Measurements from ENCODE around the gene LHX5. TPM values are rescaled to one million over a fixed set of nuclear protein-coding genes. Genes with fewer than 3 reads are reported as not detected.

LHX5 gene
- total and polyA plus RNA-seq, 4 donors: not detected

DNA sequence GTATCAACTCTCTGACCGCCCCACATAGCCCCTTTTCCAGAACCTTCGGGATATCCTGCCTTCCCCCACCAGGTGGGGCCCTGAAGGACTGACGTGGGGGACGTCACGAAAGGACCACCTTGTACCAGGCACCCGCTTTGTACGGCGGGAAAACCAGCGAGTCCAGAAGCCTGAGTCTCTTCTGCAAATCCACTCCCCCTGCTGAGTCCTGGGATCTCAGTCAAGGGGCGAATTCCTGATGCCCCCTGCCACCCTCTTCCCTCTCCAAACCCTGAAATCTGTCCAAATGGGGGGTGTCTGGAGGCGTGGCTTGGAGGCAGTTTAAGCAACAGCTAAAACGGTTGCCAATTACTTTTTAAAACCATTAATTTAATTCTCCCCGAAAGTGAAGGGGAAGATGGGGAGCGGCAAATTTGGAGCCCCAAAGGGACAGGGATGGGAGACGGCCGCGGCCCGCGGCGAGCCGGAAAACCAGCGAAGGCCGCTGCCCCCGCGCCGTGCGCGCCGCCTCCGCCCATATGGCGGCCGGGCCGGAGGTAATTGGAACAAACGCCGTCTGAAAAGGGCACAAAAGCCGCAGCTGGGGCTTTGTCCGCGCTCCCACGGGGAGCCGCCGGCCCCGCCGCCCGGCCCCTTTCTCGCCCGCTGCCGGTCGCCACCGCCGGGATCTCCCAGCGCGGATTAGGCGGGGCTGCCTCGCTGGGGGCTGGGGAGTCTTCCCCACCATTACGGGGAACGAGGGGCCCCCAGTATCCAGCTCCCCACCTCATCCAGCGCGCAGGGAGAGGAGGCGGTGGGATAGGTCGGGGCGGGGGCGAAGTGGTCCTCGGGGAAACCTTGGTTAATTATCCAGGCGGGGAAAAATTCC is 6.6 kb downstream of the LHX5 start:
- H3K27me3 ChIP-seq (ENCODE audit: control insufficient read depth in 4 of 4, insufficient read depth in 4 of 4, low read length in 3 of 4): peaks cover 16 to 46% (median 24%) of the 10 kb centered on the region in 4 donors
- no peaks in the 10 kb centered on the region for H3K36me3 ChIP-seq (ENCODE audit: control insufficient read depth in 4 of 4, insufficient read depth in 3 of 4, low read depth in 1 of 4, low read length in 3 of 4)
- H3K4me1 ChIP-seq (ENCODE audit: control insufficient read depth in 4 of 4, insufficient read depth in 4 of 4, low read length in 3 of 4): peaks cover 16 to 48% (median 31%) of the 10 kb centered on the region in 4 donors
- peak overlapping the region in 1 of 3 donors; percentile 17 for H3K4me3 ChIP-seq (ENCODE audit: low read depth in 1 of 3, low read length in 3 of 3)
- no peak for DNase-seq (ENCODE audit: low spot score)
- no peak overlapping the region for H3K27ac ChIP-seq (ENCODE audit: low read depth in 1 of 2, low read length in 2 of 2)
- H3K9ac ChIP-seq (ENCODE audit: low read depth in 1 of 2, low read length in 2 of 2): no peak overlapping the region
- 3% methylated on average over 64 of the region's 64 CpGs for WGBS
- TF ChIP-seq RAD21 (IDR thresholded peaks at IDR 0.05): no peak
- TF ChIP-seq, protein P1, sequence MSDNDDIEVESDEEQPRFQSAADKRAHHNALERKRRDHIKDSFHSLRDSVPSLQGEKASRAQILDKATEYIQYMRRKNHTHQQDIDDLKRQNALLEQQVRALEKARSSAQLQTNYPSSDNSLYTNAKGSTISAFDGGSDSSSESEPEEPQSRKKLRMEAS (IDR thresholded peaks at IDR 0.05): no peak
- H3K9me3 ChIP-seq (ENCODE audit: control insufficient read depth in 4 of 4, low read length in 3 of 4): no peaks in the 10 kb centered on the region

DNA sequence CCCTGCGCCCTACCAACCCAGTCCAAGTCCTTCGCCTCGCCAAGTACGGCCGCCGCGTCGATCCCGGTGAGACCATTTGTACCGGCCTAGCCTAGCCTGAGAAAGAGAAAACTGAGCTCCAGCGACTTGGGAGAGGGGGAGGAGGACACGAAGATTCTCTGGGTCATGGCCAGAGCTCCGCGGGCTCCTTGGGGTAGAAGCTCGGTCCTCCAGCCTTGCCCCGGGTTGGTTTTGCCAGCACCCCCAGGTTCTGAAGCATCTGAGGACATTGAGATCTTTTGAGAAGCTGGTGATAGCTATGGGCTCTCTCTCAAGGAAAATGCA is 7.3 kb downstream of the LHX5 start:
- WGBS: 4% methylated on average over 16 of the region's 16 CpGs
- no peak overlapping the region for H3K4me3 ChIP-seq (ENCODE audit: low read depth in 1 of 3, low read length in 3 of 3)
- TF ChIP-seq, protein P2, sequence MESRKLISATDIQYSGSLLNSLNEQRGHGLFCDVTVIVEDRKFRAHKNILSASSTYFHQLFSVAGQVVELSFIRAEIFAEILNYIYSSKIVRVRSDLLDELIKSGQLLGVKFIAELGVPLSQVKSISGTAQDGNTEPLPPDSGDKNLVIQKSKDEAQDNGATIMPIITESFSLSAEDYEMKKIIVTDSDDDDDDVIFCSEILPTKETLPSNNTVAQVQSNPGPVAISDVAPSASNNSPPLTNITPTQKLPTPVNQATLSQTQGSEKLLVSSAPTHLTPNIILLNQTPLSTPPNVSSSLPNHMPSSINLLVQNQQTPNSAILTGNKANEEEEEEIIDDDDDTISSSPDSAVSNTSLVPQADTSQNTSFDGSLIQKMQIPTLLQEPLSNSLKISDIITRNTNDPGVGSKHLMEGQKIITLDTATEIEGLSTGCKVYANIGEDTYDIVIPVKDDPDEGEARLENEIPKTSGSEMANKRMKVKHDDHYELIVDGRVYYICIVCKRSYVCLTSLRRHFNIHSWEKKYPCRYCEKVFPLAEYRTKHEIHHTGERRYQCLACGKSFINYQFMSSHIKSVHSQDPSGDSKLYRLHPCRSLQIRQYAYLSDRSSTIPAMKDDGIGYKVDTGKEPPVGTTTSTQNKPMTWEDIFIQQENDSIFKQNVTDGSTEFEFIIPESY (IDR thresholded peaks at IDR 0.05): no peak
- no peak for TF ChIP-seq FOXA2 (IDR thresholded peaks at IDR 0.05)
- TF ChIP-seq, protein P3, sequence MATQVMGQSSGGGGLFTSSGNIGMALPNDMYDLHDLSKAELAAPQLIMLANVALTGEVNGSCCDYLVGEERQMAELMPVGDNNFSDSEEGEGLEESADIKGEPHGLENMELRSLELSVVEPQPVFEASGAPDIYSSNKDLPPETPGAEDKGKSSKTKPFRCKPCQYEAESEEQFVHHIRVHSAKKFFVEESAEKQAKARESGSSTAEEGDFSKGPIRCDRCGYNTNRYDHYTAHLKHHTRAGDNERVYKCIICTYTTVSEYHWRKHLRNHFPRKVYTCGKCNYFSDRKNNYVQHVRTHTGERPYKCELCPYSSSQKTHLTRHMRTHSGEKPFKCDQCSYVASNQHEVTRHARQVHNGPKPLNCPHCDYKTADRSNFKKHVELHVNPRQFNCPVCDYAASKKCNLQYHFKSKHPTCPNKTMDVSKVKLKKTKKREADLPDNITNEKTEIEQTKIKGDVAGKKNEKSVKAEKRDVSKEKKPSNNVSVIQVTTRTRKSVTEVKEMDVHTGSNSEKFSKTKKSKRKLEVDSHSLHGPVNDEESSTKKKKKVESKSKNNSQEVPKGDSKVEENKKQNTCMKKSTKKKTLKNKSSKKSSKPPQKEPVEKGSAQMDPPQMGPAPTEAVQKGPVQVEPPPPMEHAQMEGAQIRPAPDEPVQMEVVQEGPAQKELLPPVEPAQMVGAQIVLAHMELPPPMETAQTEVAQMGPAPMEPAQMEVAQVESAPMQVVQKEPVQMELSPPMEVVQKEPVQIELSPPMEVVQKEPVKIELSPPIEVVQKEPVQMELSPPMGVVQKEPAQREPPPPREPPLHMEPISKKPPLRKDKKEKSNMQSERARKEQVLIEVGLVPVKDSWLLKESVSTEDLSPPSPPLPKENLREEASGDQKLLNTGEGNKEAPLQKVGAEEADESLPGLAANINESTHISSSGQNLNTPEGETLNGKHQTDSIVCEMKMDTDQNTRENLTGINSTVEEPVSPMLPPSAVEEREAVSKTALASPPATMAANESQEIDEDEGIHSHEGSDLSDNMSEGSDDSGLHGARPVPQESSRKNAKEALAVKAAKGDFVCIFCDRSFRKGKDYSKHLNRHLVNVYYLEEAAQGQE (IDR thresholded peaks at IDR 0.05): no peak
- no peak for TF ChIP-seq GABPA (IDR thresholded peaks at IDR 0.05 in 1 of 2, conservative IDR thresholded peaks at IDR 0.05 in 1 of 2)
- no peak for TF ChIP-seq RXRA (IDR thresholded peaks at IDR 0.05)
- no peak for TF ChIP-seq YY1 (IDR thresholded peaks at IDR 0.05)
- TF ChIP-seq, protein P1 (IDR thresholded peaks at IDR 0.05): no peak
- no peak for TF ChIP-seq SP1 (IDR thresholded peaks at IDR 0.05)
- TF ChIP-seq TAF1 (conservative IDR thresholded peaks at IDR 0.05): no peak
- no peak for TF ChIP-seq NR2F2 (IDR thresholded peaks at IDR 0.05)
- TF ChIP-seq JUND (IDR thresholded peaks at IDR 0.05): no peak
- TF ChIP-seq, protein P4, sequence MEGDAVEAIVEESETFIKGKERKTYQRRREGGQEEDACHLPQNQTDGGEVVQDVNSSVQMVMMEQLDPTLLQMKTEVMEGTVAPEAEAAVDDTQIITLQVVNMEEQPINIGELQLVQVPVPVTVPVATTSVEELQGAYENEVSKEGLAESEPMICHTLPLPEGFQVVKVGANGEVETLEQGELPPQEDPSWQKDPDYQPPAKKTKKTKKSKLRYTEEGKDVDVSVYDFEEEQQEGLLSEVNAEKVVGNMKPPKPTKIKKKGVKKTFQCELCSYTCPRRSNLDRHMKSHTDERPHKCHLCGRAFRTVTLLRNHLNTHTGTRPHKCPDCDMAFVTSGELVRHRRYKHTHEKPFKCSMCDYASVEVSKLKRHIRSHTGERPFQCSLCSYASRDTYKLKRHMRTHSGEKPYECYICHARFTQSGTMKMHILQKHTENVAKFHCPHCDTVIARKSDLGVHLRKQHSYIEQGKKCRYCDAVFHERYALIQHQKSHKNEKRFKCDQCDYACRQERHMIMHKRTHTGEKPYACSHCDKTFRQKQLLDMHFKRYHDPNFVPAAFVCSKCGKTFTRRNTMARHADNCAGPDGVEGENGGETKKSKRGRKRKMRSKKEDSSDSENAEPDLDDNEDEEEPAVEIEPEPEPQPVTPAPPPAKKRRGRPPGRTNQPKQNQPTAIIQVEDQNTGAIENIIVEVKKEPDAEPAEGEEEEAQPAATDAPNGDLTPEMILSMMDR (IDR thresholded peaks at IDR 0.05; ENCODE audit: low read depth, low read length, missing input control): no peak
- TF ChIP-seq EGR1 (IDR thresholded peaks at IDR 0.05; ENCODE audit: low read depth in 2 of 2): no peak
- TF ChIP-seq, protein P5, sequence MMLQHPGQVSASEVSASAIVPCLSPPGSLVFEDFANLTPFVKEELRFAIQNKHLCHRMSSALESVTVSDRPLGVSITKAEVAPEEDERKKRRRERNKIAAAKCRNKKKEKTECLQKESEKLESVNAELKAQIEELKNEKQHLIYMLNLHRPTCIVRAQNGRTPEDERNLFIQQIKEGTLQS (IDR thresholded peaks at IDR 0.05): no peak

More for the DNA sequence above, 7.3 kb downstream of the LHX5 start:
- Histone ChIP-seq H3K9me3 (ENCODE audit: control insufficient read depth in 4 of 4, low read length in 3 of 4) (no peaks in the 10 kb centered on the region), H3K36me3 (ENCODE audit: control insufficient read depth in 4 of 4, insufficient read depth in 3 of 4, low read depth in 1 of 4, low read length in 3 of 4) (no peaks in the 10 kb centered on the region), H3K9ac (ENCODE audit: low read depth in 1 of 2, low read length in 2 of 2) (no peak overlapping the region), H3K27me3 (ENCODE audit: control insufficient read depth in 4 of 4, insufficient read depth in 4 of 4, low read length in 3 of 4) (peaks cover 15 to 42% (median 21%) of the 10 kb centered on the region in 4 donors), H3K4me1 (ENCODE audit: control insufficient read depth in 4 of 4, insufficient read depth in 4 of 4, low read length in 3 of 4) (peaks cover 16 to 48% (median 31%) of the 10 kb centered on the region in 4 donors), H3K27ac (ENCODE audit: low read depth in 1 of 2, low read length in 2 of 2) (no peak overlapping the region)
- no peak for DNase-seq (ENCODE audit: low spot score)
